T-helper 17 cell (primary cell): ENCODE results near the gene PRH1. TPM values are rescaled to one million over a fixed set of nuclear protein-coding genes. Genes with fewer than 3 reads are reported as not detected.

Experiments
- ATAC-seq: fragments of 150-1000 bp; cut with Tn5 transposase; 2 replicates; pipeline ENCODE4 v1.10.0; 2021; ENCODE audit warnings: mild to moderate bottlenecking, moderate library complexity
- DNase-seq, 3 donors: peaks; one replicate each; pipeline versions ENCODE4 v3.0.0 to v3.0.0-alpha.2; 2020 to 2021
- H3K9me3 ChIP-seq: one replicate; pipeline ENCODE4 v1.7.0; 2013; ENCODE audit warnings: low read length, mild to moderate bottlenecking; ENCODE audit not compliant: control insufficient read depth, poor library complexity, severe bottlenecking
- H3K27ac Mint-ChIP-seq: one replicate; pipeline ENCODE4 v1.8.0; 2022; ENCODE audit warnings: mild to moderate bottlenecking, moderate library complexity, mixed read lengths
- H3K27me3 Mint-ChIP-seq: one replicate; pipeline ENCODE4 v1.8.0; 2022; ENCODE audit warnings: mixed read lengths
- H3K36me3 Mint-ChIP-seq: one replicate; pipeline ENCODE4 v1.8.0; 2022; ENCODE audit warnings: low read depth, mixed read lengths
- H3K4me1 Mint-ChIP-seq: one replicate; pipeline ENCODE4 v1.8.0; 2022; ENCODE audit warnings: mild to moderate bottlenecking, mixed read lengths
- H3K4me3 Mint-ChIP-seq: one replicate; pipeline ENCODE4 v1.8.0; 2022; ENCODE audit warnings: mild to moderate bottlenecking, moderate library complexity, mixed read lengths
- total RNA-seq, 4 donors: library from RNA in 2 of 4; stranded (reverse) in 2 of 4; gene quantifications; one replicate each; pipeline ENCODE4 v1.2.3 and lab custom pipeline; 2022 to 2026

Gene PRH1
- total RNA-seq (10 to 100 TPM; 29.6 to 33.6 TPM), total RNA-seq (lab: John Stamatoyannopoulos, UW) (2.0 to 3.8 reads per million in 2 donors)

DNA sequence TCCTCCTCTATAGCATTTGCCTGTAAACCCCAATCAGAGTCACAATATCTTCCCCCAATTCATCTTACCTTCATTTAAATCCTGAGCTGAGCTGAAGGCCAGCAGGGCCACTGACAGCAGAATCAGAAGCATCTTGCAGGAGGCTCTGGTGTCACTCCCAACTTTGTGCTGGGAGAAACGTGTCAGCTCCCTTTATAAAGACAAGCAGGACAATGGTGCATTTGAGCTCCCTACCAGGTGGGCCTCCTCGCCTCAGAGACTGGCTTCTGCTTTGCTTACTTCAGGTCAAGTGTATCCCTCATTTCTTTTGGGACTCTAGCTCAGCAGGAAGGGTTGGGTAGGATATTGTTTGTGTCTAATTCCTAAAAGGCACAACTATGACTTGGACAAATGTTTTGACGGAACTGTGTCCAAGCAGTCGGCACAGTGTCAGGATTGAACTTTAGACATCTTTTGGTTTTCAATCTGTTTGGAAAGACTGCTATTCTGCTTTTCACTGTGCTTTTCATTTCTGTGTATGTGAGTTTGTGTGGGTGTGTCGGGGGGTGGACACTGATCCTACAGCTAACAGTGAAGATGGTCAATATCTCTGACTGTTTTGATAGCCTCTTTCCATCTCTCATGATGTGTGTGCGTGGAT, at the start of gene PRH1:
TSS of gene PRH1 (minus strand) at position 170 of the 640 bp plus-strand sequence. CDS start at position 132, 38 bp downstream.
- H3K9me3 ChIP-seq: no peaks in the 10 kb centered on the region
- no peak for DNase-seq
- Mint-ChIP-seq H3K4me1 (peaks cover 11% of the 10 kb centered on the region), H3K36me3 (peaks cover 2% of the 10 kb centered on the region), H3K27me3 (no peaks in the 10 kb centered on the region), H3K27ac (no peak within 1 kb of the TSS), H3K4me3 (no peak within 1 kb of the TSS)
- no peak for ATAC-seq

DNA sequence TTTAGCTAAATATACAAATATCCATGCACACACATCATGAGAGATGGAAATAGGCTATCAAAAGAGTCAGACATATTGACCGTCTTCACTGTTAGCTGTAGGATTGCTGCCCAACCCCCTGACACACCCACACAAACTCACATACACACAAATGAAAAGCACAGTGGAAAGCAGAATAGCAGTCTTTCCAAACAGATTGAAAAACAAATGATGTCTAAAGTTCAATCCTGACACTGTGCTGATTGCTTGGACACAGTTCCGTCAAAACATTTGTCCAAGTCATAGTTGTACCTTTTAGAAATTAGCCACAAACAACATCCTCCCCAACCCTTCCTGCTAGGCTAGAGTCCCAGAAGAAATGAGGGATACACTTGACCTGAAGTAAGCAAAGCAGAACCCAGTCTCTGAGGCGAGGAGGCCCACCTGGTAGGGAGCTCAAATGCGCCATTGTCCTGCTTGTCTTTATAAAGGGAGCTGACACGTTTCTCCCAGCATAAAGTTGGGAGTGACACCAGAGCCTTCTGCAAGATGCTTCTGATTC, 44.8 kb upstream of the PRH1 start, which contains the start of gene PRH2:
TSS of gene PRH2 (plus strand) at position 491 of the 541 bp plus-strand sequence. CDS start at position 529, 38 bp downstream.
- ATAC-seq (no peak), DNase-seq (no peak)
- H3K4me3 Mint-ChIP-seq: no peak within 1 kb of the TSS
- no peak within 1 kb of the TSS for H3K27ac Mint-ChIP-seq
- H3K4me1 Mint-ChIP-seq: no peaks in the 10 kb centered on the region
- peaks cover 2% of the 10 kb centered on the region for H3K36me3 Mint-ChIP-seq
- no peaks in the 10 kb centered on the region for H3K9me3 ChIP-seq
- H3K27me3 Mint-ChIP-seq: no peaks in the 10 kb centered on the region

DNA sequence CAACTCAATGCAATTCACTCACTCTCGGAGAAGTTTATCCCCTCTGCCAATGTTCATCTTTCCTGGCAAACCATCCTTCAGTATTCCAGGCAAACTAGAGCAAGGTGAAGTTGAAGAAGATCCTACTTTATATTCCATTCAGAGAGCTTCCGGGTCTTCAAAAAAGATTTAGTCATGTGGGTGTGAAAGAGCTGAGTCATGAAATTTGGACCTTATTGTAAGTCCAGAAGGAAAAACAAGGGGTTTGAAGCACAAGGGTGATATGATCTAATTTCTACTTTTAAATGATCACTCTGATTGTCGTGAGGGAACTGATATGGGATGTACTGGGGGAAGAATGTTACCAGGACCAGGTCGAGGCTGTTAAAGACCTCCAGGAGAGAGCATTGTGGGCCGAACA, 42.2 kb upstream of the PRH1 start:
- Mint-ChIP-seq H3K4me1 (no peaks in the 10 kb centered on the region), H3K4me3 (no peak overlapping the region), H3K27ac (no peak overlapping the region), H3K36me3 (peaks cover 2% of the 10 kb centered on the region), H3K27me3 (no peaks in the 10 kb centered on the region)
- no peaks in the 10 kb centered on the region for H3K9me3 ChIP-seq
- no peak for ATAC-seq
- DNase-seq: no peak

DNA sequence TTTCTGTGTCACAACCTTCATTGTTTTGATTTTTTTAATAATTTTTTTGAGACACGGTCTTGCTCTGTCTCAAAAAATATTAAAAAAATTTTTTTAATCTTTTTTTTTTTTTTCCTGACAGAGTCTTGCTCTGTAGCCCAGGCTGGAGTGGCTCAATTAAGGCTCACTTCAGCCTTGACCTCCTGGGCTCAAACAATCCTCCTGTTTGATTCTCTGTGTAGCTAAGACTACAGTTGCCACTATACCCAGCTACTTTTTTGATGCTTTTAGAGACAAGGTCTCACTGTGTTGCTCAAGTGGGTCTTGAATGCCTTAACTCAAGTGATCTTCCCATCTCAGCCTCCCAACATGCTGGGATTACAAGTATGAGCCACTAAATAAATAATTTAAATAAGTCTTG, 35.8 kb upstream of the PRH1 start:
- Mint-ChIP-seq H3K4me3 (no peak overlapping the region), H3K4me1 (no peaks in the 10 kb centered on the region), H3K36me3 (no peaks in the 10 kb centered on the region), H3K27me3 (no peaks in the 10 kb centered on the region), H3K27ac (no peak overlapping the region)
- DNase-seq (no peak), ATAC-seq (no peak)
- H3K9me3 ChIP-seq: no peaks in the 10 kb centered on the region

DNA sequence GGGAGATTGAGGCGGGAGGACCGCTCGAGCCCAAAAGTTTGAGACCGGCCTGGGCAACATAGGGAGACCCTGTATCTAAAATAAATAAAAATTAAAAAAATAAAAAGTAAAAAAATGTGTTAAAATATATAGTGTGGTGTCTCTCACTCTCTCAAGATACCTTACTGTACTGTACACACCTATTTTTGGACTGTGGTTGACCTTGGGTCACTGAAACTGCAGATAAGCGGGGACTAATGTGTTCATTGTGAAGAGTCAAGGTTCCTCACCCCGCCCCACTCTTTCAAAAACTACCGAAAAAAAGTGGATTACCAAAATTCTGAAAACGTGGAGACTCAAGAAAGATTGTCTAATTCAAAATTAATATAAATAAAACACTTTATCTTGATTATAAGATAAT, 26.3 kb upstream of the PRH1 start:
- Mint-ChIP-seq H3K36me3 (no peaks in the 10 kb centered on the region), H3K4me1 (no peaks in the 10 kb centered on the region), H3K27ac (no peak overlapping the region), H3K27me3 (no peaks in the 10 kb centered on the region), H3K4me3 (no peak overlapping the region)
- DNase-seq (no peak), ATAC-seq (no peak)
- H3K9me3 ChIP-seq: no peaks in the 10 kb centered on the region

DNA sequence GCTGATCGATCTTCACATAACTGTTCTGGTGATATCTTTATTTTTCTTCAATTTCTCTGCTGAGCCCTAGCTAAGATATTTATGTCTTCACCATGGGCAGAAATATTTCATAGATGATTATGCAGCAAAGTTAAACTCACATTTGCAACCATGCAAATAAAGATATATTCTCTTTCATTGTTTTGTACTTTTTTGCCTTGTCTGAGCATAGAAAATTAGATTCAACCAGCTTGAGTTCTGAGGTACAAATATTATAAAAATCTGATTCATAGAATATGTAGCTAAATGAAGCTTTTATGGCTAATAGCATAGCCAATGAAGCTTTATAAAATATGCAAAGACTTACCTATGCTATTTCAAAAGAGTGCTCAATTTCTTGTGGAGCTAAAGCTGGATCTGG, 25.4 kb upstream of the PRH1 start, which contains the start of gene TAS2R13:
TSS of gene TAS2R13 (minus strand) at position 101 of the 400 bp plus-strand sequence. CDS start 264 bp downstream, outside the sequence.
- ATAC-seq: no peak
- Mint-ChIP-seq H3K4me3 (no peak within 1 kb of the TSS), H3K36me3 (no peaks in the 10 kb centered on the region), H3K27ac (no peak within 1 kb of the TSS), H3K4me1 (no peaks in the 10 kb centered on the region), H3K27me3 (no peaks in the 10 kb centered on the region)
- DNase-seq: no peak
- no peaks in the 10 kb centered on the region for H3K9me3 ChIP-seq

DNA sequence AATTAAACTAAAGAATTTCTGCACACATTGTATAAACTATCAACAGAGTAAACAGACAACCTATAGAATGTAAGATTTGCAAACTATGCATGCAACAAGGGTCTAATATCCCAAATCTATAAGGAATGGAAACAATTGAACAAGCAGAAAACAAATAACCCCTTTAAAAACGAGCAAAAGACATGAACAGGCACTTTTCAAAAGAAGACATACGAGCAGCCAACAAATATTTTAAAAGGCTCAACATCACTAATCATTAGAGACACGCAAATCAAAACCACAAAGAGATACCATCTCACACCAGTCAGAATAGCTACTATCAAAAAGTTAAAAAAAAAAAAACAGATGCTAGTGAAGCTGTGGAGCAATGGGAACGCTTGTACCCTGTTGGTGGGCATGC, 20.6 kb upstream of the PRH1 start:
- Mint-ChIP-seq H3K4me3 (no peak overlapping the region), H3K36me3 (no peaks in the 10 kb centered on the region), H3K4me1 (no peaks in the 10 kb centered on the region), H3K27ac (no peak overlapping the region), H3K27me3 (no peaks in the 10 kb centered on the region)
- H3K9me3 ChIP-seq: peaks cover 3% of the 10 kb centered on the region
- ATAC-seq (no peak), DNase-seq (no peak)

DNA sequence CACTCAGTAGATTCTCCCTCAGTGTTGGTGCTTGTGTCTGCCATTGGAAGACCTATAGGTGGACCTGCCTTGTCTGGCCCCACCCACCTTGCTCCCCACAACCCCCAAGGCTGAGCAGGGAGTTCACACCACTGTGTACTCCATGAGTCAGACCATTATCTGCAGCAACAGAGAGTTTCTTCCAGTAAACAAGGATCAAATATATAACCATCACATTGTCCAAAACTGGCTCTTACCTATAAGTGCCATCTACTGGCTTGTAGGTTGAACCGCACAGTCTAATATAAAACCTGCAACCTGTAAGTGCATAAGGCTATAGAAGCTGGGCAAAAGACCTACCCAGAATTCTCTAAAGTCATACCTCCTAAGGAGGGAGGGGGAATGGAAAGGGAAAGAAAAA, 17.4 kb upstream of the PRH1 start:
- DNase-seq (no peak), ATAC-seq (no peak)
- Mint-ChIP-seq H3K27ac (no peak overlapping the region), H3K4me1 (no peaks in the 10 kb centered on the region), H3K36me3 (peaks cover 3% of the 10 kb centered on the region), H3K4me3 (no peak overlapping the region), H3K27me3 (no peaks in the 10 kb centered on the region)
- peaks cover 3% of the 10 kb centered on the region for H3K9me3 ChIP-seq

DNA sequence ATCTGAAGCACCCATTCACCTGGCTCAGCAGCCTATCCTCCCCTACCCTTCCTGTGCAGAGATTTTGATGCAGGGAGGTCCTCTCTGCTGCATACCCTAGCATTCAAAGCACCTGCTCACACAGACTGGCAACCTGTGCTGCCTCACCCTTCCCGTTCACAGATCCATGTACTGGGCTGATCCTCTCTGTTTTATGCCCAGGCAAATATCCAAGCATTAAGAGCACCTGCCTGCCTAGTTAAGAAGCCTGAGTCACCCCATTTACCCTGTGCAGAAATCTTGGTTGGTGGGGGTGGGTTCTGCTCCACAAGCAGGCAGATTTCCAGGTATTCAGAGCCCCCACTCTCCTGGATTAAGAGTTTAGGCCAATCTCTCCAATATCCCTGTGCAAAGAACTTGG, 16.9 kb upstream of the PRH1 start:
- Mint-ChIP-seq H3K4me3 (no peak overlapping the region), H3K36me3 (peaks cover 3% of the 10 kb centered on the region), H3K27me3 (no peaks in the 10 kb centered on the region), H3K27ac (no peak overlapping the region), H3K4me1 (no peaks in the 10 kb centered on the region)
- ATAC-seq (no peak), DNase-seq (no peak)
- peaks cover 3% of the 10 kb centered on the region for H3K9me3 ChIP-seq

DNA sequence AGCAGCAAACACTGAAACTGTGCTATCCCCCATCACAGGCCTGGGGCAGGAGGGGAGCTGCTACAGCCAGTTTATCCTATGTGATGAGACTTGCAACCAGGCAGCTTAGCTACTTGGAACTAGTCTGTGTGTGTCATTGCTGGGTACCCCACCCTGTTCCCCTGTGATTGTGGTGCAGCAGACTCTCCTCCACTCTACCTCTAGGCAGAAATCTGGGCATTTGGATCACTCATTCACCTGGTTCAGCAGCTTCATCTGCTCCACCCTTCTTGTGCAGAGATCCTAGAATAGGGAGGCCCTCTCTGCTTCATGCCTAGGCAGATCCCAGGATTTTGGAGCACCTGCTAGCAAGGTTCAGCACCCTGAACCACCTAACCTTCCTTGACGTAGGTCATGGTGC, 16.5 kb upstream of the PRH1 start:
- DNase-seq (no peak), ATAC-seq (no peak)
- Mint-ChIP-seq H3K4me1 (no peaks in the 10 kb centered on the region), H3K4me3 (no peak overlapping the region), H3K27ac (no peak overlapping the region), H3K36me3 (peaks cover 3% of the 10 kb centered on the region), H3K27me3 (no peaks in the 10 kb centered on the region)
- peaks cover 3% of the 10 kb centered on the region for H3K9me3 ChIP-seq

DNA sequence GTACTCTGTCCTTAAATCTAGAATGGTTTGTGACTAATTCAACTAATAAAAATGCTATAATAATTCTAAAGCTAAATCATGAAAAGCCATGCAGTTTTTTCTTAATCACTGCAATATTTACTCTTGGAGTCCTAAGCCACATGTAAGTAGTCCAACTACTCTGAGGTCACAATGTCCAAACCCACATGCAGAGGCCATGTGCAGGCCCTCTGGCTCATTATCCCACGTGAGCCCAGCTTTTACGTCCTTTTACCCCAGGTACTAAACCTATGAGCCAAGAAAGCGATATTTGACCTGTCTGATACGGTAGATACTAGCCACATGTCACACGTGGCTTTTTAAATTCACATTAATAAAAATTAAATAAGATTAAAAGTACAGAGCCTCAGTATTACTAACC, 12.8 kb upstream of the PRH1 start:
- Mint-ChIP-seq H3K27ac (no peak overlapping the region), H3K4me3 (no peak overlapping the region), H3K36me3 (peaks cover 7% of the 10 kb centered on the region), H3K27me3 (no peaks in the 10 kb centered on the region), H3K4me1 (no peaks in the 10 kb centered on the region)
- DNase-seq (no peak), ATAC-seq (no peak)
- no peaks in the 10 kb centered on the region for H3K9me3 ChIP-seq

DNA sequence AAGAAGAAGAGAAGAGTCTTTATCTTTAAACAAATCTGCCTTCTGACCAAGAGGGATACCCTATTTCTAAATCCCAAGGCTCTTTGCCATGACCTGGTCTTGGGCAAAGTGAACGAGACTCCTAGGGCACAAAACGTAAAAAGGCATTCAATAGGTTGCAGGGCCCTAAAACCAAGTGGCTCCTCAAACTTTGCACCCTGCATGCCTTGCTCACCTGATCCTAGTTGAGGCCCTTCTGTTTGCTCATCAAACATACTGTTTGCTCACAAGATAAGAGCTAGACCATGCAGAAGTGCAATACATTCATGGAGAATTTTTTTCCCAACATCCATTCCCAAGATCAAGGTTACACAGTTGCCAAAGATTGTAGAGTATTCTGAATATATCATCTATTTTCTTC, 7.9 kb upstream of the PRH1 start:
- H3K9me3 ChIP-seq: no peaks in the 10 kb centered on the region
- DNase-seq (no peak), ATAC-seq (no peak)
- peaks cover 2% of the 10 kb centered on the region for H3K4me1 Mint-ChIP-seq
- H3K27me3 Mint-ChIP-seq: no peaks in the 10 kb centered on the region
- H3K4me3 Mint-ChIP-seq: no peak overlapping the region
- H3K36me3 Mint-ChIP-seq: peaks cover 4% of the 10 kb centered on the region
- no peak overlapping the region for H3K27ac Mint-ChIP-seq

DNA sequence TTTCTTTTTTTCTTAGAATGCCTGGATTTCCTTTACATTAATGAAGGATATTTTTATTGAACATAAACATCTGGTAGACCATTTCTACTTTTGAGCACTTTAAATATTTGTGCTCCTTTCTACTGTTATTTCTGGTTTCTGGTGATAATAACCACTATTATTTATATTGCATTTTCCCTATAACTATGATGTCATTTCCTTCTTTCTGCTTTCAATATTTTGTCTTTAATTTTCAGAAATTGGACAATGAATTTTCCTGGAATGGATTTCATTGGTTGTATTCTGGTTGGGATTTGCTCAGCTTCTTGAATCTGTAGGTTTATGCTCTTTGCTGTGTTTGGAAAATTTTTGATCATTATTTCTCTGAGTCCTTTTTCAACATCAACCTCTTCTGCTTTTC, 5.2 kb upstream of the PRH1 start:
- H3K27me3 Mint-ChIP-seq: no peaks in the 10 kb centered on the region
- H3K4me3 Mint-ChIP-seq: no peak overlapping the region
- H3K36me3 Mint-ChIP-seq: no peaks in the 10 kb centered on the region
- H3K4me1 Mint-ChIP-seq: peaks cover 11% of the 10 kb centered on the region
- ATAC-seq (no peak), DNase-seq (no peak)
- H3K27ac Mint-ChIP-seq: no peak overlapping the region
- no peaks in the 10 kb centered on the region for H3K9me3 ChIP-seq

DNA sequence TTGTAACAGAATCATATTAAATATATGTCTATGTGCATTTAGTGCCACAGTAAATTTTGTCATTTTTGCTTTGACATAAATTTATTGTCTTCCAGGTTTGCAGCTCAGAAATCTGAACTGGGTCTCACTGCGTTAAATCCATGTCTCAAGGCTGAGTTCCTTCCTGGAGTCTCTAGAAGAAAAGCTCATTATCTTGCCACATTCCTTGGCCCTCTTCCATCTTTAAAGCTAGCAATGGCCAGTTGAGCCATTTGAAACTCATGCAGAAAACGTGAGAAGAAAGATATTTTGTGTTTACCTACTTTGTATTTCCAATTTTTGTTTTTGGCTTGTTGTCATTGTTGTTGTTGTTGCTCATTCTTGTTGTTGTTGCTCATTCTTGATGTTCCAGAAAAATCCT, 10.7 kb downstream of the PRH1 start:
- Mint-ChIP-seq H3K4me3 (no peak overlapping the region), H3K4me1 (no peaks in the 10 kb centered on the region), H3K27ac (no peak overlapping the region), H3K36me3 (peaks cover 2% of the 10 kb centered on the region), H3K27me3 (no peaks in the 10 kb centered on the region)
- ATAC-seq: no peak
- no peaks in the 10 kb centered on the region for H3K9me3 ChIP-seq
- no peak for DNase-seq
